ENCODE data around the gene DLG2. TPM values are rescaled to one million over a fixed set of nuclear protein-coding genes. Genes with fewer than 3 reads are reported as not detected.
"Not testable (repeated sequence)": the region's sequence is repeated elsewhere in the genome, so short reads cannot be mapped to it uniquely, and the experiment has no call there.

Gene DLG2
- total RNA-seq, 1 experiment from 2014 or later: 17.5 TPM

DNA sequence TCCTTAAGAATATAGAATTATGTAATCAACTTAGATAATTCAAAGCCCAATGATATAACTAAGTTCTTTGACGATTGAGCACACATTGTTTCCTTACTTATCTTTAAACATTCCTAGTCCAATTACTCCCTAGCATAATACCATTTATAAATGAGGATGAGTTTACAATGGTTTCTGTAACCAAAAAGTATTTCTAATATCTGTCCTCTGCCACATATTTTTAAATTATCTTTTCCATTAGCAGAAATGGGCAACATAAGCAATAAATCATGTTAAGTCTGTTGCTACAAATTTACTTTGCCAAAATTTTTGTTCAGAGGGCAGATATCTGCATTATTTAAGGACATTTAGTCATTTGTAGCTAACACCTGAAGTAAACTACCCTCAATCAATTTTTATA lies 31.0 kb upstream of the DLG2 start:
- POLR2A ChIA-PET: interaction anchor here (0.8 kb wide), 1 partner anchor 10 kb away, joined by 3 read pairs; the partner anchor contains the start of gene TMEM126A
- Mint-ChIP-seq H3K4me3 (no peak overlapping the region), H3K27me3 (ENCODE audit: low read depth) (no peaks in the 10 kb centered on the region), H3K36me3 (peaks cover 52% of the 10 kb centered on the region), H3K27ac (no peak overlapping the region), H3K4me1 (peaks cover 28% of the 10 kb centered on the region), H3K9me3 (no peaks in the 10 kb centered on the region)
- CTCF ChIA-PET: no interaction called here
- TF ChIP-seq ZNF219 (CRISPR knock-in tag; IDR thresholded peaks at IDR 0.05; ENCODE audit: borderline replicate concordance) (no peak), CREB1 (CRISPR knock-in tag; IDR thresholded peaks at IDR 0.05) (no peak), ESRRA (CRISPR knock-in tag; IDR thresholded peaks at IDR 0.05; ENCODE audit: borderline replicate concordance) (no peak), SP1 (CRISPR knock-in tag; conservative IDR thresholded peaks at IDR 0.05) (no peak), GRHL2 (CRISPR knock-in tag; IDR thresholded peaks at IDR 0.05; ENCODE audit: insufficient replicate concordance, severe bottlenecking) (no peak), ZNF138 (CRISPR knock-in tag; conservative IDR thresholded peaks at IDR 0.05) (no peak), GTF2I (CRISPR knock-in tag; conservative IDR thresholded peaks at IDR 0.05) (no peak), JAZF1 (CRISPR knock-in tag; IDR thresholded peaks at IDR 0.05) (no peak), ETV6 (CRISPR knock-in tag; IDR thresholded peaks at IDR 0.05) (no peak), ZNF532 (CRISPR knock-in tag; IDR thresholded peaks at IDR 0.05; ENCODE audit: borderline replicate concordance) (no peak), NFE2L1 (CRISPR knock-in tag; IDR thresholded peaks at IDR 0.05) (no peak), SOX15 (CRISPR knock-in tag; IDR thresholded peaks at IDR 0.05) (no peak), TP53 (CRISPR knock-in tag; IDR thresholded peaks at IDR 0.05) (no peak), TEAD1 (CRISPR knock-in tag; IDR thresholded peaks at IDR 0.05) (no peak), ZNF121 (CRISPR knock-in tag; IDR thresholded peaks at IDR 0.05) (no peak)
- DNase-seq (ENCODE audit: low spot score) (no peak), ATAC-seq (no peak)

- Mint-ChIP-seq H3K36me3 (peaks cover 42% of the 10 kb centered on the region), H3K9me3 (no peaks in the 10 kb centered on the region), H3K27ac (no peak overlapping the region; the same call in 1 of the 2 replicates), H3K4me1 (peaks cover 26% of the 10 kb centered on the region), H3K4me3 (no peak overlapping the region), H3K27me3 (ENCODE audit: low read depth) (no peaks in the 10 kb centered on the region)
- TF ChIP-seq SOX15 (CRISPR knock-in tag; IDR thresholded peaks at IDR 0.05) (no peak), JUN (CRISPR knock-in tag; IDR thresholded peaks at IDR 0.05) (no peak), TEAD4 (CRISPR knock-in tag; IDR thresholded peaks at IDR 0.05) (no peak), GTF2I (CRISPR knock-in tag; conservative IDR thresholded peaks at IDR 0.05) (no peak)
- TF ChIP-seq, protein P1, sequence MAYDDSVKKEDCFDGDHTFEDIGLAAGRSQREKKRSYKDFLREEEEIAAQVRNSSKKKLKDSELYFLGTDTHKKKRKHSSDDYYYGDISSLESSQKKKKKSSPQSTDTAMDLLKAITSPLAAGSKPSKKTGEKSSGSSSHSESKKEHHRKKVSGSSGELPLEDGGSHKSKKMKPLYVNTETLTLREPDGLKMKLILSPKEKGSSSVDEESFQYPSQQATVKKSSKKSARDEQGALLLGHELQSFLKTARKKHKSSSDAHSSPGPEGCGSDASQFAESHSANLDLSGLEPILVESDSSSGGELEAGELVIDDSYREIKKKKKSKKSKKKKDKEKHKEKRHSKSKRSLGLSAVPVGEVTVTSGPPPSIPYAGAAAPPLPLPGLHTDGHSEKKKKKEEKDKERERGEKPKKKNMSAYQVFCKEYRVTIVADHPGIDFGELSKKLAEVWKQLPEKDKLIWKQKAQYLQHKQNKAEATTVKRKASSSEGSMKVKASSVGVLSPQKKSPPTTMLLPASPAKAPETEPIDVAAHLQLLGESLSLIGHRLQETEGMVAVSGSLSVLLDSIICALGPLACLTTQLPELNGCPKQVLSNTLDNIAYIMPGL (CRISPR knock-in tag; IDR thresholded peaks at IDR 0.05): no peak
- CTCF ChIA-PET: no interaction called here
- POLR2A ChIA-PET: no interaction called here
- ATAC-seq (no peak), DNase-seq (ENCODE audit: low spot score) (no peak)
These were observed 29.6 kb upstream of the DLG2 start for GRCh38 chr11:85656777-85657176.

GRCh38 chr11:85654343-85654742 lies 27.2 kb upstream of the DLG2 start:
- POLR2A ChIA-PET: not testable (repeated sequence)

More at GRCh38 chr11:85654343-85654742, 27.2 kb upstream of the DLG2 start:
- H3K27me3 Mint-ChIP-seq (ENCODE audit: low read depth); DNase-seq (ENCODE audit: low spot score); ATAC-seq; CTCF ChIA-PET; H3K9me3 Mint-ChIP-seq; H3K4me3 Mint-ChIP-seq; H3K27ac Mint-ChIP-seq: not testable (repeated sequence)
- H3K36me3 Mint-ChIP-seq: peaks cover 25% of the 10 kb centered on the region
- H3K4me1 Mint-ChIP-seq: peaks cover 18% of the 10 kb centered on the region

Data from WTC11 (cell line).